HEK293 (cell line): ENCODE results near the gene COPB1.

Experiments
- CTCF ChIA-PET: fragments of 350-600 bp; formaldehyde crosslinking; extraction: SDS; loops from one replicate; lab custom pipeline; 2021; ENCODE audit warnings: antibody characterized with exemption; lab: Yijun Ruan, JAX
- POLR2A ChIA-PET: fragments of 300-600 bp; formaldehyde crosslinking; extraction: SDS; loops from one replicate; lab custom pipeline; 2020; ENCODE audit warnings: antibody characterized with exemption, inconsistent platforms; lab: Yijun Ruan, JAX
- H3K27ac ChIP-seq: fragments of 200-500 bp; sonication (Bioruptor generic); 2 replicates; pipeline ENCODE4 v1.5.1; 2014; ENCODE audit warnings: low read depth, low read length, control low read depth, inconsistent platforms; ENCODE audit errors: extremely low read depth
- H3K36me3 ChIP-seq, 2 experiments: fragments of 200-500 bp in 1 of 2; sonication (Bioruptor generic) in 1 of 2; 1 replicate in 1 of 2; 2 replicates in 1 of 2; pipeline ENCODE4 v1.5.1; 2014 to 2017; ENCODE audit warnings: inconsistent platforms in 2 of 2, low read length in 2 of 2; ENCODE audit not compliant: control insufficient read depth in 2 of 2, insufficient read depth in 1 of 2
- H3K4me1 ChIP-seq: fragments of 200-500 bp; sonication (Bioruptor generic); 2 replicates; pipeline ENCODE4 v1.5.1; 2014; ENCODE audit warnings: mild to moderate bottlenecking, low read length, inconsistent platforms; ENCODE audit not compliant: control insufficient read depth, insufficient read depth
- H3K4me3 ChIP-seq: 2 replicates; pipeline ENCODE4 v1.5.1; 2011; ENCODE audit warnings: low read depth, mild to moderate bottlenecking, control low read depth, low read length, moderate library complexity
- H3K9me3 ChIP-seq: fragments of 200-500 bp; sonication (Bioruptor generic); 2 replicates; pipeline ENCODE4 v1.5.1; 2014; ENCODE audit warnings: low read depth, low read length, inconsistent platforms; ENCODE audit not compliant: control insufficient read depth, insufficient read depth
- IKZF3 ChIP-seq: fragments of 450-650 bp; IDR thresholded peaks from 2 replicates; pipeline ENCODE4 v1.5.0; 2018; ENCODE audit warnings: missing biosample characterization, mild to moderate bottlenecking, missing genetic modification characterization, moderate library complexity
- INSM2 ChIP-seq: fragments of 450-650 bp; formaldehyde crosslinking; IDR thresholded peaks from 2 replicates; pipeline ENCODE4 v1.5.1; 2016; ENCODE audit warnings: missing biosample characterization, missing genetic modification characterization
- PATZ1 ChIP-seq: fragments of 450-650 bp; formaldehyde crosslinking; IDR thresholded peaks from 2 replicates; pipeline ENCODE4 v1.5.1; 2016; ENCODE audit warnings: missing biosample characterization, missing genetic modification characterization
- PBX3 ChIP-seq: sonication (generic); formaldehyde crosslinking; IDR thresholded peaks from 2 replicates; pipeline ENCODE4 v1.8.1; 2022; ENCODE audit warnings: mild to moderate bottlenecking, moderate library complexity, missing genetic modification reagents
- PRDM10 ChIP-seq: fragments of 450-650 bp; formaldehyde crosslinking; IDR thresholded peaks from 2 replicates; pipeline ENCODE4 v1.5.1; 2016; ENCODE audit warnings: missing biosample characterization, missing genetic modification characterization
- SP2 ChIP-seq: fragments of 450-650 bp; formaldehyde crosslinking; IDR thresholded peaks from 2 replicates; pipeline ENCODE4 v1.5.1; 2016; ENCODE audit warnings: missing biosample characterization, missing genetic modification characterization
- SP3 ChIP-seq: fragments of 450-650 bp; formaldehyde crosslinking; IDR thresholded peaks from 2 replicates; pipeline ENCODE4 v1.5.1; 2016; ENCODE audit warnings: missing biosample characterization, missing genetic modification characterization
- YY1 ChIP-seq: fragments of 450-650 bp; formaldehyde crosslinking; IDR thresholded peaks from 2 replicates; pipeline ENCODE4 v1.5.1; 2018; ENCODE audit warnings: missing biosample characterization, missing genetic modification characterization
- YY2 ChIP-seq: fragments of 450-650 bp; formaldehyde crosslinking; IDR thresholded peaks from 2 replicates; pipeline ENCODE4 v1.5.1; 2016; ENCODE audit warnings: missing biosample characterization, missing genetic modification characterization
- ZBTB10 ChIP-seq: fragments of 450-650 bp; formaldehyde crosslinking; IDR thresholded peaks from 2 replicates; pipeline ENCODE4 v1.5.1; 2016; ENCODE audit warnings: missing biosample characterization, missing genetic modification characterization
- ZBTB21 ChIP-seq: fragments of 450-650 bp; formaldehyde crosslinking; IDR thresholded peaks from 2 replicates; pipeline ENCODE4 v1.5.1; 2017; ENCODE audit warnings: missing biosample characterization, missing genetic modification characterization
- ZBTB8A ChIP-seq: fragments of 450-650 bp; formaldehyde crosslinking; IDR thresholded peaks from 2 replicates; pipeline ENCODE4 v1.5.1; 2016; ENCODE audit warnings: missing biosample characterization, missing genetic modification characterization
- ZIC2 ChIP-seq: fragments of 450-650 bp; formaldehyde crosslinking; IDR thresholded peaks from 2 replicates; pipeline ENCODE4 v1.5.1; 2016; ENCODE audit warnings: missing biosample characterization, missing genetic modification characterization
- ZNF155 ChIP-seq: fragments of 450-650 bp; formaldehyde crosslinking; IDR thresholded peaks from 2 replicates; pipeline ENCODE4 v1.5.1; 2016; ENCODE audit warnings: missing biosample characterization, missing genetic modification characterization
- ZNF16 ChIP-seq: fragments of 450-650 bp; formaldehyde crosslinking; IDR thresholded peaks from 2 replicates; pipeline ENCODE4 v1.5.1; 2016; ENCODE audit warnings: low read depth, missing biosample characterization, missing genetic modification characterization
- ZNF202 ChIP-seq: fragments of 450-650 bp; formaldehyde crosslinking; IDR thresholded peaks from 2 replicates; pipeline ENCODE4 v1.5.1; 2016; ENCODE audit warnings: missing biosample characterization, missing genetic modification characterization, borderline replicate concordance
- ZNF223 ChIP-seq: fragments of 450-650 bp; formaldehyde crosslinking; IDR thresholded peaks from 2 replicates; pipeline ENCODE4 v1.5.1; 2016; ENCODE audit warnings: missing biosample characterization, missing genetic modification characterization
- ZNF24 ChIP-seq: fragments of 450-650 bp; formaldehyde crosslinking; IDR thresholded peaks from 2 replicates; pipeline ENCODE4 v1.5.1; 2016; ENCODE audit warnings: missing biosample characterization, missing genetic modification characterization
- ZNF416 ChIP-seq: fragments of 450-650 bp; formaldehyde crosslinking; IDR thresholded peaks from 2 replicates; pipeline ENCODE4 v1.5.1; 2016; ENCODE audit warnings: missing biosample characterization, missing genetic modification characterization
- ZNF426 ChIP-seq: fragments of 450-650 bp; formaldehyde crosslinking; IDR thresholded peaks from 2 replicates; pipeline ENCODE4 v1.5.1; 2017; ENCODE audit warnings: missing biosample characterization, missing genetic modification characterization, mild to moderate bottlenecking, inconsistent platforms, moderate library complexity
- ZNF548 ChIP-seq: fragments of 450-650 bp; formaldehyde crosslinking; IDR thresholded peaks from 2 replicates; pipeline ENCODE4 v1.5.1; 2016; ENCODE audit warnings: missing biosample characterization, missing genetic modification characterization
- ZNF555 ChIP-seq: fragments of 450-650 bp; formaldehyde crosslinking; conservative IDR thresholded peaks from 2 replicates; pipeline ENCODE4 v1.5.1; 2017; ENCODE audit warnings: missing biosample characterization, mild to moderate bottlenecking, missing genetic modification characterization, inconsistent platforms
- ZNF623 ChIP-seq: fragments of 450-650 bp; formaldehyde crosslinking; IDR thresholded peaks from 2 replicates; pipeline ENCODE4 v1.5.1; 2016; ENCODE audit warnings: missing biosample characterization, missing genetic modification characterization
- ZNF670 ChIP-seq: fragments of 450-650 bp; formaldehyde crosslinking; IDR thresholded peaks from 2 replicates; pipeline ENCODE4 v1.5.1; 2016; ENCODE audit warnings: missing biosample characterization, missing genetic modification characterization, low read depth
- ZNF677 ChIP-seq: fragments of 450-650 bp; IDR thresholded peaks from 2 replicates; pipeline ENCODE4 v1.5.0; 2018; ENCODE audit warnings: missing biosample characterization, mild to moderate bottlenecking, missing genetic modification characterization, moderate library complexity
- ZNF837 ChIP-seq: fragments of 450-650 bp; formaldehyde crosslinking; IDR thresholded peaks from 2 replicates; pipeline ENCODE4 v1.5.1; 2016; ENCODE audit warnings: missing biosample characterization, missing genetic modification characterization

COPB1 gene

GRCh38 chr11:14480716-14481115 is 18.9 kb downstream of the COPB1 start:
- no peaks in the 10 kb centered on the region for H3K9me3 ChIP-seq
- TF ChIP-seq IKZF3 (tag by site-specific recombination): no peak
- no peak for TF ChIP-seq ZIC2
- TF ChIP-seq ZBTB10 (tag by site-specific recombination): no peak
- TF ChIP-seq ZNF426: no peak
- no peak for TF ChIP-seq ZBTB8A (tag by site-specific recombination)
- no peak for TF ChIP-seq ZNF202 (tag by site-specific recombination)
- TF ChIP-seq ZNF548 (tag by site-specific recombination): no peak
- no peak for TF ChIP-seq ZNF155 (tag by site-specific recombination)
- no peak for TF ChIP-seq PATZ1 (tag by site-specific recombination)
- no peak for TF ChIP-seq SP2 (tag by site-specific recombination)
- TF ChIP-seq ZNF223: no peak
- peaks cover 65 to 98% of the 10 kb centered on the region in 2 experiments for H3K36me3 ChIP-seq
- H3K27ac ChIP-seq: no peak overlapping the region; the same call in 1 of the 2 replicates
- ChIA-PET POLR2A (interaction anchor here (0.7 to 0.9 kb wide), 2 partner anchors 20 to 23 kb away, joined by 3 to 4 read pairs; no protein-coding TSS in a partner anchor), CTCF (interaction anchor here (0.6 to 1.8 kb wide), 5 partner anchors 13 to 38 kb away, joined by 3 to 7 read pairs (median 4); no protein-coding TSS in a partner anchor)
- H3K4me1 ChIP-seq: no peaks in the 10 kb centered on the region
- no peak overlapping the region for H3K4me3 ChIP-seq

GRCh38 chr11:14471127-14471526 is 28.5 kb downstream of the COPB1 start:
- Histone ChIP-seq H3K36me3 (peaks cover 21 to 97% of the 10 kb centered on the region in 2 experiments), H3K27ac (no peak overlapping the region), H3K4me3 (no peak overlapping the region), H3K4me1 (no peaks in the 10 kb centered on the region), H3K9me3 (no peaks in the 10 kb centered on the region)
- CTCF ChIA-PET: interaction anchor here (1.2 kb wide), 1 partner anchor 16 kb away, joined by 5 read pairs; no protein-coding TSS in a partner anchor
- POLR2A ChIA-PET: no interaction called here
- no peak for TF ChIP-seq ZNF670 (tag by site-specific recombination)
- no peak for TF ChIP-seq ZNF623 (tag by site-specific recombination)
- TF ChIP-seq ZNF677 (tag by site-specific recombination): no peak
- no peak for TF ChIP-seq ZNF555
- no peak for TF ChIP-seq PRDM10 (tag by site-specific recombination)
- TF ChIP-seq INSM2 (tag by site-specific recombination): no peak
- TF ChIP-seq SP3 (tag by site-specific recombination): no peak
- TF ChIP-seq ZNF416 (tag by site-specific recombination): no peak
- TF ChIP-seq ZNF24 (tag by site-specific recombination): no peak
- no peak for TF ChIP-seq YY2
- TF ChIP-seq ZNF16: no peak
- TF ChIP-seq PBX3: no peak
- no peak for TF ChIP-seq YY1 (tag by site-specific recombination)
- TF ChIP-seq ZNF837 (tag by site-specific recombination): no peak
- TF ChIP-seq ZBTB21 (tag by site-specific recombination): no peak
